HG03575 (cell line): ENCODE data around the gene UBE2K.
A peak's percentile ranks its signal among the peaks of the same experiment; 100 is the strongest.
"Not testable (repeated sequence)": the region's sequence is repeated elsewhere in the genome, so short reads cannot be mapped to it uniquely, and the experiment has no call there.

Experiments used
- ATAC-seq: cut with Tn5 transposase; IDR thresholded peaks from one replicate; pipeline ENCODE4 v1.9.1; 2021; ENCODE audit not compliant: unreplicated experiment, insufficient number of reproducible peaks, low FRiP score; ENCODE audit errors: extremely low read depth

The UBE2K gene

GRCh38 chr4:39682138-39682537, 15.8 kb upstream of the UBE2K start:
- ATAC-seq: peak; percentile 76

- ATAC-seq: no peak
Measured at GRCh38 chr4:39685990-39686389, 11.9 kb upstream of the UBE2K start.

- no peak for ATAC-seq
Measured at GRCh38 chr4:39687014-39687413, 10.9 kb upstream of the UBE2K start.

GRCh38 chr4:39689970-39690369, 8.0 kb upstream of the UBE2K start:
- ATAC-seq: no peak

- no peak for ATAC-seq
Measured at GRCh38 chr4:39698424-39699009, 581 bp downstream of the UBE2K start.

GRCh38 chr4:39699687-39700409, 1.9 kb downstream of the UBE2K start:
- no peak for ATAC-seq

- no peak for ATAC-seq
Measured at GRCh38 chr4:39700554-39700953, 2.6 kb downstream of the UBE2K start.

- ATAC-seq: no peak
Measured at GRCh38 chr4:39702716-39703115, 4.8 kb downstream of the UBE2K start.

- ATAC-seq: not testable (repeated sequence)
Measured at GRCh38 chr4:39704789-39705188, 6.9 kb downstream of the UBE2K start.

- ATAC-seq: no peak
Measured at GRCh38 chr4:39706334-39706733, 8.4 kb downstream of the UBE2K start.

GRCh38 chr4:39706741-39707511, 9.0 kb downstream of the UBE2K start:
- ATAC-seq: no peak

GRCh38 chr4:39710098-39710896, 12.4 kb downstream of the UBE2K start:
- ATAC-seq: no peak

- ATAC-seq: no peak
Measured at GRCh38 chr4:39712819-39713607, 15.1 kb downstream of the UBE2K start.

- no peak for ATAC-seq
Measured at GRCh38 chr4:39713691-39714090, 15.8 kb downstream of the UBE2K start.

- no peak for ATAC-seq
Measured at GRCh38 chr4:39714166-39714565, 16.2 kb downstream of the UBE2K start.

GRCh38 chr4:39715788-39716187, 17.9 kb downstream of the UBE2K start:
- no peak for ATAC-seq

GRCh38 chr4:39716356-39716755, 18.4 kb downstream of the UBE2K start:
- no peak for ATAC-seq

GRCh38 chr4:39717743-39718142, 19.8 kb downstream of the UBE2K start:
- not testable (repeated sequence) for ATAC-seq
